Measurements from ENCODE around the gene PAFAH1B1. TPM values are rescaled to one million over a fixed set of nuclear protein-coding genes. Genes with fewer than 3 reads are reported as not detected.
"Not testable (repeated sequence)": the region's sequence is repeated elsewhere in the genome, so short reads cannot be mapped to it uniquely, and the experiment has no call there.

The PAFAH1B1 gene
- polyA plus RNA-seq, 1 donor (not counting 4 experiments of a cell fraction or from before 2014, with no cell fraction given): 119 TPM

DNA sequence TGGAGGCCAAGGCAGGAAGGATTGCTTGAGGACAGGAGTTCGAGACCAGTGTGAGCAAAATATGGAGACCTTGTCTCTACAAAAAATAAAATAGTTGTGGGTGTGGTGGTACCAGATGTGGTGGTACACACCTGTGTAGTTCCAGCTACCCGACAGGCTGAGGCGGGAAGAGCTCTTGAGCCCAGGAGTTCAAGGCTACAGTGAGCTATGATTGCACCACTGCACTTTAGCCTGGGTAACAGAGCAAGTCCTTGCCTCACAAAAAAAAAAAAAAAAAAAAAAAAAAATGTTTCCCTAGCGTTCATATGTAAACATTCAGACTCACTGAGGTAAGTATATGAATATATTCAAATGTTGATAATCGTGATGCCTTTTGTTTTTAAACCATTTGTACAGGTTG, 78.6 kb downstream of the PAFAH1B1 start:
- DNase-seq (ENCODE audit: low read depth, low spot score): no peak
- H3K36me3 ChIP-seq (ENCODE audit: control insufficient read depth in 2 of 2, extremely low read depth in 1 of 2, insufficient read depth in 2 of 2, low read length in 2 of 2): peaks cover 16 to 41% of the 10 kb centered on the region in 2 experiments
- no peak for FAIRE-seq
- no peaks in the 10 kb centered on the region for H3K4me1 ChIP-seq (ENCODE audit: control insufficient read depth, extremely low read depth, insufficient read depth, low read length)
- H3K9me1 ChIP-seq (ENCODE audit: control insufficient read depth, extremely low read depth, insufficient read depth, low read length): no peaks in the 10 kb centered on the region
- H3K27me3 ChIP-seq (ENCODE audit: control insufficient read depth, extremely low read depth, insufficient read depth, low read length): no peaks in the 10 kb centered on the region
- no peak overlapping the region for H3K4me3 ChIP-seq (ENCODE audit: control insufficient read depth in 2 of 3, extremely low read depth in 1 of 3, insufficient read depth in 2 of 3, low read depth in 1 of 3, low read length in 3 of 3)
- TF ChIP-seq EZH2 (IDR thresholded peaks at IDR 0.05; ENCODE audit: low read length): no peak
- TF ChIP-seq, protein P1, sequence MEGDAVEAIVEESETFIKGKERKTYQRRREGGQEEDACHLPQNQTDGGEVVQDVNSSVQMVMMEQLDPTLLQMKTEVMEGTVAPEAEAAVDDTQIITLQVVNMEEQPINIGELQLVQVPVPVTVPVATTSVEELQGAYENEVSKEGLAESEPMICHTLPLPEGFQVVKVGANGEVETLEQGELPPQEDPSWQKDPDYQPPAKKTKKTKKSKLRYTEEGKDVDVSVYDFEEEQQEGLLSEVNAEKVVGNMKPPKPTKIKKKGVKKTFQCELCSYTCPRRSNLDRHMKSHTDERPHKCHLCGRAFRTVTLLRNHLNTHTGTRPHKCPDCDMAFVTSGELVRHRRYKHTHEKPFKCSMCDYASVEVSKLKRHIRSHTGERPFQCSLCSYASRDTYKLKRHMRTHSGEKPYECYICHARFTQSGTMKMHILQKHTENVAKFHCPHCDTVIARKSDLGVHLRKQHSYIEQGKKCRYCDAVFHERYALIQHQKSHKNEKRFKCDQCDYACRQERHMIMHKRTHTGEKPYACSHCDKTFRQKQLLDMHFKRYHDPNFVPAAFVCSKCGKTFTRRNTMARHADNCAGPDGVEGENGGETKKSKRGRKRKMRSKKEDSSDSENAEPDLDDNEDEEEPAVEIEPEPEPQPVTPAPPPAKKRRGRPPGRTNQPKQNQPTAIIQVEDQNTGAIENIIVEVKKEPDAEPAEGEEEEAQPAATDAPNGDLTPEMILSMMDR (optimal IDR thresholded peaks at IDR 0.05 in 1 of 3, IDR thresholded peaks at IDR 0.05 in 1 of 3, conservative IDR thresholded peaks at IDR 0.05 in 1 of 3; ENCODE audit: extremely low read depth in 1 of 3, insufficient read depth in 2 of 3, low read length in 3 of 3): no peak
- H3K9ac ChIP-seq (ENCODE audit: control insufficient read depth, extremely low read depth, insufficient read depth, low read length): no peak overlapping the region
- H3K79me2 ChIP-seq (ENCODE audit: control insufficient read depth, insufficient read depth, low read length): peaks cover 24% of the 10 kb centered on the region
- H3K27ac ChIP-seq (ENCODE audit: control insufficient read depth, insufficient read depth, low read length): no peak overlapping the region
- dilution Hi-C loops (cut with MboI; ENCODE audit: extremely low pct_ligation_motif_present, low sequenced_read_pairs): no loop called here
- H3K9me3 ChIP-seq (ENCODE audit: control insufficient read depth, low read depth, low read length): no peaks in the 10 kb centered on the region
- no peaks in the 10 kb centered on the region for H4K20me1 ChIP-seq (ENCODE audit: control insufficient read depth, extremely low read depth, insufficient read depth, low read length)
- no peak overlapping the region for H2AFZ ChIP-seq (ENCODE audit: control insufficient read depth, low read length)
- no peak overlapping the region for H3K4me2 ChIP-seq (ENCODE audit: control insufficient read depth, extremely low read depth, insufficient read depth, low read depth, low read length)

DNA sequence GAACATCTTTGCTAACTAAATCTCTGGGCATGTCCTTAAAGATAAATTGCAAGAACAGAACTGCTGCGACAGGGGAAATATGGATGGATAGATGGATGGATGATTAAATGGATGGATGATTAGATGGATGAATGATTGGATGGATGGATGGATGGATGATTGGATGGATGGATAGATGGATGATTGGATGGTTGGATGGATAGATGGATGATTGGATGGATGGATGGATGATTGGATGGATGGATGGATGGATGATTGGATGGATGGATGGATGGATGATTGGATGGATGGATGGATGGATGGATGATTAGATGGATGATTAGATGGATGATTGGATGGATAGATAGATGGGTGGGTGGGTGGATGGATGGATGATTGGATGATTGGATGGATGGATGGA, 85.8 kb downstream of the PAFAH1B1 start:
- H3K36me3 ChIP-seq (ENCODE audit: control insufficient read depth in 2 of 2, extremely low read depth in 1 of 2, insufficient read depth in 2 of 2, low read length in 2 of 2): peaks cover 21 to 29% of the 10 kb centered on the region in 2 experiments
- not testable (repeated sequence) for DNase-seq (ENCODE audit: low read depth, low spot score)

DNA sequence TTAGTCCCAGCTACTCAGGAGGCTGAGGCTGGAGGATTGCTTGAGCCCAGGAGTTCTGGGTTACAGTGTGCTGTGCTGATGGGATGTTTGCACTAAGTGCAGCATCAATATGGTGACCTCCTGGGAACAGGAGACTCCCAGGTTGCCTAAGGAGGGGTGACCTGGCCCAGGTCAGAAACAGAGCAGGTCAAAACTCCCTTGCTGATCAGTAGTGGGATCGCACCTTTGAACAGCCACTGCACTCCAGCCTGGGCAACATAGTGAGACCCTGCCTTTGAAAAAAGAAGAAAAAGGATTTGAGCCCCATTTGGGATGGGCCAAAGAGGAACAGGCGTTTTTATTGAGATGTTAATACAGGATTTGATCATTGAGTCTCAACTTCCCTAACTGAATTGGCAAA, 87.5 kb downstream of the PAFAH1B1 start:
- dilution Hi-C loops (cut with MboI; ENCODE audit: extremely low pct_ligation_motif_present, low sequenced_read_pairs): no loop called here

More for the DNA sequence above, 85.8 kb downstream of the PAFAH1B1 start:
- H3K27me3 ChIP-seq (ENCODE audit: control insufficient read depth, extremely low read depth, insufficient read depth, low read length); H3K4me3 ChIP-seq (ENCODE audit: control insufficient read depth in 2 of 3, extremely low read depth in 1 of 3, insufficient read depth in 2 of 3, low read depth in 1 of 3, low read length in 3 of 3); H3K9me1 ChIP-seq (ENCODE audit: control insufficient read depth, extremely low read depth, insufficient read depth, low read length); H3K79me2 ChIP-seq (ENCODE audit: control insufficient read depth, insufficient read depth, low read length); H4K20me1 ChIP-seq (ENCODE audit: control insufficient read depth, extremely low read depth, insufficient read depth, low read length); H3K4me2 ChIP-seq (ENCODE audit: control insufficient read depth, extremely low read depth, insufficient read depth, low read depth, low read length); FAIRE-seq; H3K9me3 ChIP-seq (ENCODE audit: control insufficient read depth, low read depth, low read length); dilution Hi-C loops (cut with MboI; ENCODE audit: extremely low pct_ligation_motif_present, low sequenced_read_pairs); H2AFZ ChIP-seq (ENCODE audit: control insufficient read depth, low read length); H3K4me1 ChIP-seq (ENCODE audit: control insufficient read depth, extremely low read depth, insufficient read depth, low read length); H3K9ac ChIP-seq (ENCODE audit: control insufficient read depth, extremely low read depth, insufficient read depth, low read length); H3K27ac ChIP-seq (ENCODE audit: control insufficient read depth, insufficient read depth, low read length): not testable (repeated sequence)

More for the DNA sequence above, 87.5 kb downstream of the PAFAH1B1 start:
- FAIRE-seq (no peak), DNase-seq (ENCODE audit: low read depth, low spot score) (no peak)
- Histone ChIP-seq H3K9me3 (ENCODE audit: control insufficient read depth, low read depth, low read length) (no peaks in the 10 kb centered on the region), H3K4me1 (ENCODE audit: control insufficient read depth, extremely low read depth, insufficient read depth, low read length) (no peaks in the 10 kb centered on the region), H4K20me1 (ENCODE audit: control insufficient read depth, extremely low read depth, insufficient read depth, low read length) (no peaks in the 10 kb centered on the region), H2AFZ (ENCODE audit: control insufficient read depth, low read length) (no peak overlapping the region), H3K9ac (ENCODE audit: control insufficient read depth, extremely low read depth, insufficient read depth, low read length) (no peak overlapping the region), H3K27ac (ENCODE audit: control insufficient read depth, insufficient read depth, low read length) (no peak overlapping the region), H3K4me3 (ENCODE audit: control insufficient read depth in 2 of 3, extremely low read depth in 1 of 3, insufficient read depth in 2 of 3, low read depth in 1 of 3, low read length in 3 of 3) (no peak overlapping the region), H3K9me1 (ENCODE audit: control insufficient read depth, extremely low read depth, insufficient read depth, low read length) (no peaks in the 10 kb centered on the region), H3K4me2 (ENCODE audit: control insufficient read depth, extremely low read depth, insufficient read depth, low read depth, low read length) (no peak overlapping the region), H3K79me2 (ENCODE audit: control insufficient read depth, insufficient read depth, low read length) (peaks cover 2% of the 10 kb centered on the region), H3K36me3 (ENCODE audit: control insufficient read depth in 2 of 2, extremely low read depth in 1 of 2, insufficient read depth in 2 of 2, low read length in 2 of 2) (peaks cover 22 to 25% of the 10 kb centered on the region in 2 experiments), H3K27me3 (ENCODE audit: control insufficient read depth, extremely low read depth, insufficient read depth, low read length) (no peaks in the 10 kb centered on the region)
- TF ChIP-seq EZH2 (IDR thresholded peaks at IDR 0.05; ENCODE audit: low read length): no peak
- TF ChIP-seq, protein P1 (optimal IDR thresholded peaks at IDR 0.05 in 1 of 3, IDR thresholded peaks at IDR 0.05 in 1 of 3, conservative IDR thresholded peaks at IDR 0.05 in 1 of 3; ENCODE audit: extremely low read depth in 1 of 3, insufficient read depth in 2 of 3, low read length in 3 of 3): no peak
